ENCODE data around the gene PYROXD2. TPM values are rescaled to one million over a fixed set of nuclear protein-coding genes. Genes with fewer than 3 reads are reported as not detected.

Gene PYROXD2
- total RNA-seq, 6 experiments from 2014 or later, result 3.0 to 25.3 (median 7.1) TPM

DNA sequence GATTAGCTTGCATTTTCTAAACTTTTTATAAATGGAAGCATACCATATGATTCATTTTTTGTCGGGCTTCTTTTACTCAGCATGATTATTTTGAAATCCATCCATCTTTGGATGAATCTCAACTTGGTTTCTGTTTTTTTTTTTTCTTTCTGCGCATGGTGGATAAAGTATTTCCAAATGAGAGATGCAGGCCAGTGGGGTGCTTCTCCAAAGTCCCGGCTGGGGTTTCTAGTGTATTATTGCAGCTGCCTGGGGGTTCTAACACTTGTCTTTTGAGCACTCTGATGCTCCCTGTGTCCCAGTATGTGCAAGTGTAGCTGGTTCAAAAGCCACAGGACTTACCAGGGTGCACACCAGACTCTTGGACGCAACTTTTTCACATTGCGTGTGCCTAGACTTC, 76.1 kb downstream of the PYROXD2 start:
- no peak for TF ChIP-seq POLR2A (IDR thresholded peaks at IDR 0.05)
- TF ChIP-seq, protein P1, sequence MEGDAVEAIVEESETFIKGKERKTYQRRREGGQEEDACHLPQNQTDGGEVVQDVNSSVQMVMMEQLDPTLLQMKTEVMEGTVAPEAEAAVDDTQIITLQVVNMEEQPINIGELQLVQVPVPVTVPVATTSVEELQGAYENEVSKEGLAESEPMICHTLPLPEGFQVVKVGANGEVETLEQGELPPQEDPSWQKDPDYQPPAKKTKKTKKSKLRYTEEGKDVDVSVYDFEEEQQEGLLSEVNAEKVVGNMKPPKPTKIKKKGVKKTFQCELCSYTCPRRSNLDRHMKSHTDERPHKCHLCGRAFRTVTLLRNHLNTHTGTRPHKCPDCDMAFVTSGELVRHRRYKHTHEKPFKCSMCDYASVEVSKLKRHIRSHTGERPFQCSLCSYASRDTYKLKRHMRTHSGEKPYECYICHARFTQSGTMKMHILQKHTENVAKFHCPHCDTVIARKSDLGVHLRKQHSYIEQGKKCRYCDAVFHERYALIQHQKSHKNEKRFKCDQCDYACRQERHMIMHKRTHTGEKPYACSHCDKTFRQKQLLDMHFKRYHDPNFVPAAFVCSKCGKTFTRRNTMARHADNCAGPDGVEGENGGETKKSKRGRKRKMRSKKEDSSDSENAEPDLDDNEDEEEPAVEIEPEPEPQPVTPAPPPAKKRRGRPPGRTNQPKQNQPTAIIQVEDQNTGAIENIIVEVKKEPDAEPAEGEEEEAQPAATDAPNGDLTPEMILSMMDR (IDR thresholded peaks at IDR 0.05), result no peak
- no peaks in the 10 kb centered on the region for H3K27me3 ChIP-seq
- no peaks in the 10 kb centered on the region for H3K9me3 ChIP-seq
- DNase-seq (no peak), ATAC-seq (no peak)
- no peaks in the 10 kb centered on the region for H3K4me1 ChIP-seq
- 75% methylated on average over 3 of the region's 5 CpGs for WGBS (ENCODE audit: insufficient coverage, low coverage, low lambda C conversion rate, missing lambda C conversion rate)
- H3K27ac ChIP-seq, result no peak overlapping the region
- H3K36me3 ChIP-seq, result no peaks in the 10 kb centered on the region
- no peak overlapping the region for H3K4me3 ChIP-seq
- intact Hi-C loops (cut with DNase I), result no loop called here

DNA sequence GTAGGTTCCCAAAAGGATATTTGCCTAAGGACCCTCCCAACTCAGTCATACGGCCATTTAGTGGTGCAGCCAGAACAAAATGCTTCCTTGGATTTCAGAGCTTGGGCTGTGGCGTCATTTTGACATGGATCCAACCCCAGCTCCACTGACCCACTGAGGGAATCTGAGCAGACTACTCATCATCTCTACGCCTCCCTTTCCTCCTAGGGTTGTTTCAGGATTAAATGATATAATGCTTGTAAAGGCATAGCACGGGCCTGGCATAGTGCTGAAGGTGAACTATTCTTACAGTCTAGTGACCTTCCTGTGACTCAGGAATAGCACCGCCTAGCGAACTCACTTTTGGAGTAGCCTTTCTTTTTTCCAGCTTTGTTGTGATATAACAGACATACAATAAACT, 76.7 kb downstream of the PYROXD2 start:
- TF ChIP-seq POLR2A (IDR thresholded peaks at IDR 0.05), result no peak
- TF ChIP-seq, protein P1 (IDR thresholded peaks at IDR 0.05), result no peak
- Histone ChIP-seq H3K4me3 (no peak overlapping the region), H3K27ac (no peak overlapping the region), H3K27me3 (no peaks in the 10 kb centered on the region), H3K36me3 (no peaks in the 10 kb centered on the region), H3K9me3 (no peaks in the 10 kb centered on the region), H3K4me1 (no peaks in the 10 kb centered on the region)
- no peak for ATAC-seq
- no peak for DNase-seq
- 68% methylated on average over 5 of the region's 6 CpGs for WGBS (ENCODE audit: insufficient coverage, low coverage, low lambda C conversion rate, missing lambda C conversion rate)
- intact Hi-C loops (cut with DNase I), result no loop called here

DNA sequence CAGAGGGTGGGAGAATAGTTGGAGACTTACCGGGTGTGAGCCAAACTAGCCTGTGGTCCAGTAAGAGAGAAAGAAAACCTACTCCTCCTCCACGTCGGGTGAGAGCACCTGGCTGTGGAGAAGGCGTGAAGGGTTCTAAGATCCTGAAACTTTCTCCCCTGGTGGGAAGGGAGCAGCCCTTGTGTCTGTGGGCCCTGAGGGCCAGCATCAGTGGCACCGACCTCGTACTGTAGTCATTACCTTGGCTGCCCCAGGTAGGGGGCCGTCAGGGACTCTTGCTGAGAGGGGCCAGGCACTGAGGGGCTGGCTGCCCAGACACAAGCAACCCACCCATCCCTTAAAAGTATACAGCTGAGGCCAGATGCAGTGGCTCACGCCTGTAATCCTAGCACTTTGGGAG, 77.5 kb downstream of the PYROXD2 start:
- DNase-seq (no peak), ATAC-seq (no peak)
- TF ChIP-seq POLR2A (IDR thresholded peaks at IDR 0.05), result no peak
- TF ChIP-seq, protein P1 (IDR thresholded peaks at IDR 0.05), result no peak
- Histone ChIP-seq H3K27me3 (no peaks in the 10 kb centered on the region), H3K4me3 (no peak overlapping the region), H3K27ac (no peak overlapping the region), H3K9me3 (no peaks in the 10 kb centered on the region), H3K4me1 (no peaks in the 10 kb centered on the region), H3K36me3 (no peaks in the 10 kb centered on the region)
- intact Hi-C loops (cut with DNase I), result no loop called here
- WGBS (ENCODE audit: insufficient coverage, low coverage, low lambda C conversion rate, missing lambda C conversion rate), result no CpG with 5 or more reads among the region's 8 CpGs

MicroRNA genes within 50 kb of the gene (microRNA counts, 767-probe panel; counts per million panel counts)
- 237 counts per million for microRNA hsa-miR-1287

Small RNAs within 50 kb of the gene (microRNA-seq; reads per million reads assigned to microRNA genes)
- gene MIR1287, result 65.0 to 69.6 reads per million in 2 donors
- 2.0 to 3.2 reads per million in 2 donors for gene MIR4685

Small RNAs within 50 kb of the gene (small RNA-seq; reads per million reads assigned to genes)
- gene MIR4685, result 0 reads per million in 2 experiments

Other genes with a start within 250 kb of the PYROXD2 start
- 10 to 100 TPM in 3 of 6 experiments, 1 to 10 TPM in 1, under 1 TPM in 2; 0.51 to 33.4 (median 10.8) TPM for gene LOXL4, start 147.0 kb downstream of the PYROXD2 start, total RNA-seq
- gene HPS1, start 31.8 kb upstream of the PYROXD2 start, total RNA-seq, result 10 to 100 TPM; 18.2 to 44.5 (median 32.0) TPM